ENCODE results near the gene SLC5A10. TPM values are rescaled to one million over a fixed set of nuclear protein-coding genes. Genes with fewer than 3 reads are reported as not detected.

The SLC5A10 gene
- total RNA-seq, 1 experiment from 2014 or later, result not detected

- Histone ChIP-seq H3K4me3 (ENCODE audit: low read depth in 2 of 2, low read length in 2 of 2) (no peak overlapping the region), H3K9me3 (ENCODE audit: control insufficient read depth, insufficient read depth, low read depth, low read length) (no peaks in the 10 kb centered on the region), H3K36me3 (ENCODE audit: control insufficient read depth, insufficient read depth, low read length) (no peaks in the 10 kb centered on the region), H3K4me1 (ENCODE audit: control insufficient read depth, insufficient read depth, low read length) (no peaks in the 10 kb centered on the region), H3K27ac (ENCODE audit: low read length) (no peak overlapping the region), H3K27me3 (ENCODE audit: control insufficient read depth, insufficient read depth, low read length) (no peaks in the 10 kb centered on the region)
- BruUV-seq (replicated peaks), result no TSS peak
- intact Hi-C loops (cut with micrococcal nuclease; ENCODE audit: unreplicated experiment) (no loop called here), in situ Hi-C loops (cut with HindIII; ENCODE audit: low pct_unique_long_range_greater_than_20kb, low sequenced_read_pairs) (no loop called here)
- CTCF ChIA-PET, result interaction anchor here (0.6 kb wide), 1 partner anchor 1519 kb away, joined by 6 read pairs; the partner anchor contains the start of gene RASD1
- no peak for DNase-seq (ENCODE audit: low read depth, low spot score)
- no peak for TF ChIP-seq CTCF (IDR thresholded peaks at IDR 0.05)
- ATAC-seq, result no peak
- POLR2A ChIA-PET, result no interaction called here
Observed at GRCh38 chr17:19015428-19015827, 63.5 kb downstream of the SLC5A10 start.

- Histone ChIP-seq H3K9me3 (ENCODE audit: control insufficient read depth, insufficient read depth, low read depth, low read length) (no peaks in the 10 kb centered on the region), H3K4me1 (ENCODE audit: control insufficient read depth, insufficient read depth, low read length) (no peaks in the 10 kb centered on the region), H3K27me3 (ENCODE audit: control insufficient read depth, insufficient read depth, low read length) (no peaks in the 10 kb centered on the region), H3K36me3 (ENCODE audit: control insufficient read depth, insufficient read depth, low read length) (no peaks in the 10 kb centered on the region), H3K27ac (ENCODE audit: low read length) (no peak overlapping the region), H3K4me3 (ENCODE audit: low read depth in 2 of 2, low read length in 2 of 2) (no peak overlapping the region)
- DNase-seq (ENCODE audit: low read depth, low spot score), result no peak
- no TSS peak for BruUV-seq (replicated peaks)
- no peak for ATAC-seq
- intact Hi-C loops (cut with micrococcal nuclease; ENCODE audit: unreplicated experiment) (no loop called here), in situ Hi-C loops (cut with HindIII; ENCODE audit: low pct_unique_long_range_greater_than_20kb, low sequenced_read_pairs) (no loop called here)
- ChIA-PET POLR2A (no interaction called here), CTCF (no interaction called here)
- TF ChIP-seq POLR2AphosphoS5 (IDR thresholded peaks at IDR 0.05; ENCODE audit: low read depth, low read length) (no peak), SIN3A (IDR thresholded peaks at IDR 0.05; ENCODE audit: borderline replicate concordance, insufficient read depth, low read depth, low read length) (no peak), REST (IDR thresholded peaks at IDR 0.05; ENCODE audit: insufficient read depth in 1 of 2, low read depth in 2 of 2, low read length in 1 of 2) (no peak), TCF7L2 (IDR thresholded peaks at IDR 0.05; ENCODE audit: low read depth, low read length) (no peak), CTCF (IDR thresholded peaks at IDR 0.05) (no peak)
Observed at GRCh38 chr17:19016297-19016696, 64.3 kb downstream of the SLC5A10 start.

GRCh38 chr17:19016881-19017280 lies 64.9 kb downstream of the SLC5A10 start:
- TF ChIP-seq TCF7L2 (IDR thresholded peaks at IDR 0.05; ENCODE audit: low read depth, low read length), result no peak
- no peak for TF ChIP-seq SIN3A (IDR thresholded peaks at IDR 0.05; ENCODE audit: borderline replicate concordance, insufficient read depth, low read depth, low read length)
- no peak for TF ChIP-seq CTCF (IDR thresholded peaks at IDR 0.05)
- no peak for TF ChIP-seq POLR2AphosphoS5 (IDR thresholded peaks at IDR 0.05; ENCODE audit: low read depth, low read length)
- no peak for TF ChIP-seq REST (IDR thresholded peaks at IDR 0.05; ENCODE audit: insufficient read depth in 1 of 2, low read depth in 2 of 2, low read length in 1 of 2)
- in situ Hi-C loops (cut with HindIII; ENCODE audit: low pct_unique_long_range_greater_than_20kb, low sequenced_read_pairs) (no loop called here), intact Hi-C loops (cut with micrococcal nuclease; ENCODE audit: unreplicated experiment) (no loop called here)
- DNase-seq (ENCODE audit: low read depth, low spot score), result no peak
- ATAC-seq, result no peak
- H3K27ac ChIP-seq (ENCODE audit: low read length), result no peak overlapping the region
- H3K36me3 ChIP-seq (ENCODE audit: control insufficient read depth, insufficient read depth, low read length), result no peaks in the 10 kb centered on the region
- BruUV-seq (replicated peaks), result no TSS peak
- H3K27me3 ChIP-seq (ENCODE audit: control insufficient read depth, insufficient read depth, low read length), result no peaks in the 10 kb centered on the region
- no peaks in the 10 kb centered on the region for H3K4me1 ChIP-seq (ENCODE audit: control insufficient read depth, insufficient read depth, low read length)
- H3K9me3 ChIP-seq (ENCODE audit: control insufficient read depth, insufficient read depth, low read depth, low read length), result no peaks in the 10 kb centered on the region
- CTCF ChIA-PET, result no interaction called here
- no peak overlapping the region for H3K4me3 ChIP-seq (ENCODE audit: low read depth in 2 of 2, low read length in 2 of 2)
- POLR2A ChIA-PET, result no interaction called here

Measured in Panc1 (cell line).